T-helper 22 cell (primary cell): Measurements from ENCODE around the gene LSAMP.

Experiments
- DNase-seq: peaks from one replicate; pipeline ENCODE4 v3.0.0-alpha.2; 2020; ENCODE audit warnings: low read depth

LSAMP gene

DNA sequence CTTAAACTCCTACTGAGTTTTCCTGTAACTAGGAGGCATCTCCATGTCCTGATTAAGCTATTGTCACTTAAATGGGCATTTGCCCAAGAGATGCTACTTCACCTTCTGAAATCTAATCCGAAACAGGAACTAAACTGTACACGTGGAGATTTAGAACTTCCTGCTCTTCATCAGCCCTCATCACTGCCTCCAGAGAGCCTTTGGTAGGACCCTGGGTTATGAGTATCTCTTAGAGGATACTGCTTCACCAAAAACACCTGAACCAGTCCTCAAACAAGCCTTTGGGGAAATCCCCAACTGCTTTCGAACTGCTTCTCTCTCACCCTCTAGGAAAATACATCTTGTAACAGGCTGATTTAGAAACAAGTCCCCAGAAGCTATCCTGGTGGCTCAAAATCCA lies 501.7 kb downstream of the LSAMP start:
- no peak for DNase-seq

DNA sequence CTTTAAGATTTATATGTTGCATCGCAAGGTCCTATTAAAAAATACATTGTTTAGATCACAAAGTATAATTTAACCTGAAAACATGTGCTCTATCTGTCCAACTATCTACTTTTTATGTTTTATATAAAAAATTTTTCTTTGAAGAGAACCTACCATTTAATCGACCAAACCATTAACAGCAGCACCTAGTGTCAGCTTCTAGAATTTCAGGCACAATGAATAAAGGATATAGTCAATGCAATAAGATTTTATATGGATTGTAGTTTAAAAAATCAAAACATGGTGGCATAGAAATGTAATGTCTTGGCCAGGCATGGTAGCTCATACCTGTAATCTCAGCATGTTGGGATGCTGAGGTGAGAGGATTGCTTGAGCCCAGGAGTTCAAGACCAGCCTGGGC lies 508.2 kb downstream of the LSAMP start:
- DNase-seq = no peak

DNA sequence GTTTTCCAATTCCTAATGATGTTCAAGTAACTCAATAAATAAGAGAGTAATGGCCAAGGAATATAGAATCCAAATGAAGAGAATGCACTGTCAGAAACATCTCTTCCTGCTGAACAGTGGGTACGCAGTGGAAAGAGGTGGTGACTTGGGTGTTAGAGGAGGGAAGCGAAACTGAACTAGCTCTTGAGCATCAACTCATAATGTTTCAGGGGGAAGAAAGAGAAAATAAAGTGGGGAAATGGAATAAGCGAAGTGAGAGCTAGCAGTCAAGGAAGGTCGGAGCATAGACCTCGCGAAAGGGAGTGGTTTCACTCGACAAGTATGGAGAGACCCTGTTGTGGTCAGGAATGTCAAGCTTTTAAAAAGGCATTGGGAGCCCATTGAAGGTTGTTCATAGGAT lies 512.5 kb downstream of the LSAMP start:
- no peak for DNase-seq

DNA sequence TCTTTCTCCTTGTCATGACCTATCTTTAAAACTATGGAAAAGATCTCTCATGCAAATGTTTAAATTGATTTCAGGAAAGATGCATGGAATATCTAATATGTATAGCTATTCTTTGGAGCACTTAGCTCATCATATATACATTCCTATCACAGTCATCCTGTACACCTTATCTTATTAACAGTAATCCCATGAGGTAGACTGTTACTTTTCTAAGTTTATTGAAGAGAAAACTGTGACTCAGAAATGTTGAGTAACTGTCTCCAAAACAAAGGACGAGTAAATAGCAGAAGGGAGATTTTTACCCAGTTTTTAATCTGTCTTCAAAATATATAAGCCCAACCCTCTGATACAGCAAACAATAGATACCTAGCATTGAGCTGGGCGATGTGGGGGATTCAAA lies 513.7 kb downstream of the LSAMP start:
- no peak for DNase-seq

DNA sequence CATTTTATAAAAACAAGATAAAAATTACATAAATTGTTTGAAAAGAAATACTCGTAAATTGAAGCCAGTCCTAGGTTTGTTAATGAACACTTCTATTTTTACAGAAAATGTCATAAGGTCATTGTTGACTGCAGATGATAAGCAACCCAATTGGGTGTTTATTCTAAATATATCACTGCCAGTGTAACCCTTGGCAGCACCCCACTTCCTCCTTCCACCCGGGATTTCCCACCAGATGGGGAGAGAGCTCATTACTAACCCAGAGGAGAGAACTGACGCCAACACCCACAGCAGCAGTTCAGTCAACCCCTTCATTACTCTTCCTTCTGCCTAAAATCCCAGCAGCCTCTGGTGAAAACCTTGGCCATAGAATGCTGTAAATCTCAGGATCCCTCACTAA lies 514.4 kb downstream of the LSAMP start:
- DNase-seq = no peak

DNA sequence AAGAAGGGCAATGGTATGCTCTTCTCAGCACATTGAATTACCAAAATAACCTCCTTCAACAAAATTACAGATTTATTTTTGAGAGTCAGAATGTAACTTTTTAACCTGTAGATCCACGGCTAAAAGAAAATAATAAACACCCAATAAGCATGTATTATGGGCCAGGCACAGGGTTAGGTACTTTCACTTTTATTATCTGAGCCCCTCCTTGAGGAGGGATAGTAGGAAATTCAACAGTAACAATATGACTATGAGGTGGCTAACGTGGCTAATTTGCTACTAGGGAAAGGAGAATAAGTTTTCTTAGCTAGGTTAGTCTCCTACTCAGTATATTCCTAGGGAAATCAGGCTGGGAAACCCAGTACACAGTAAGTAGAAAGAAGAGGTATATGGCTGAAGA lies 515.1 kb downstream of the LSAMP start:
- no peak for DNase-seq

DNA sequence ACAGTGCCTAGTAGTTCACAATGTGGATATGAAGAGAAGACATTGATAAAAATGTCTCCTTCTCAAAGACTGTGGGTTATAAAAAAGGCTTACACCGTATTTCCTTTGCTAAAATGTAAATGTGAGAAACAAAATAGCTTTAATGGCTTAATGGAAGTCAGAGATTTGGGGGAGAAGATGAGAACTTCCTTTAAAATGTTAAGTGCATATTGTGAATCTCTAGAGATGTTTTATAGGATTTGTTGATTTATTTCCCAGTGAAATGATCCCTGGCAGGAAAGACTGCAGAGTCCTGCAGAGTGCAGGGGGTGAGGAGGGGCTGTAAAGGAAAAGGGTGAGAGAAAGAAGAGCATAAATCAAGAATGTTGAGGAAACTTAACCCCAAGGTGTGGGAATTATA lies 516.9 kb downstream of the LSAMP start:
- DNase-seq = no peak

DNA sequence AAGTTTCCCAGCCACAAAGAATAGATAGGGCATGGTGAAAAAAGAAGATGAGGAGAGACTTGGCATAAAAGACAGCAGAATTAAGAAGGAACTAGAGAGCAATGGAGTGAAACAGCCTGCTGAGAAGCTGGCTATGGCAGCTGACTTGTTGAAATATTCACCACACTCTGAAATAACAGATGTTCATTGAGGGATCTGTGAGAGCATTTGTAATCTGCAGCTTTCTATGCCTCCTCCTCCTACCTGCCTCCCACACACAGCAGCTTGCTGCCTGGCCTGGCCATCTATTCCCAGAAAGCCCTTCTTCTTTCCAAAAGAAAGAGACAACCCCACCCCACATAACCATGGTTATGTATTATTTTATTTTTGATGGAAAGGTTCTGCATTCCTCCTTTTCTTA lies 518.1 kb downstream of the LSAMP start:
- DNase-seq = no peak

DNA sequence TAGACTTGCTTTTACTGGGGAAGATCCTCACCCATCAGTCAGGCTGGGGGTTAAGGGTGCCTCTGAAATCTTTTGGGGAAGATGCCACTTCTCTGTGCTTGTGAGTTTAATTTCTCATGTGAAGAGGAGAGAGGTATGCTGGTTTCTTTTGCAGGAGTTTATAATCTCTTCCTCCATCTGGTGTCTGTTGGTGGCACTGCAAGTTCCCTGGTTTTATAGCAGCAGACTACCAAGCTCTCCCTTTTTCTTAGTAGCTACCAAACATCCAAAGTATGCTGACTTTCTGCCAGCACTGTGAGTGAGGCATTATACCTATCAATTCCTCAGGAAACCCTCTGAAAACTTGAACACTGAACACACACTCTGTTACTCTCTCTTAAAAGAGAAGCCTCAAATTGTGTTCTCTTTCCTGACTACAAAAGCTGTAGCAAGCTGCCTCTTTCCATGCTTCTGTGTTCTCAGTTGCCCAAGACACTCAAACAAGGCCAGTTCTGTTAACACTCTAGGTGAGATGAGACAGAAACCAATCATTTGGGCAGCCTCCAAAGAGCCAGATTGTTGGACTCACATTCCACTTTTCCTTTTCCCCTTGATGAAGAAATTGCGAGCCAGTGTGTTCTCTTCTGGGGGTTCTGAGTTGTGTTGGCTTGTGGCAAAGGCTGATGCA lies 522.5 kb downstream of the LSAMP start:
- DNase-seq = no peak

DNA sequence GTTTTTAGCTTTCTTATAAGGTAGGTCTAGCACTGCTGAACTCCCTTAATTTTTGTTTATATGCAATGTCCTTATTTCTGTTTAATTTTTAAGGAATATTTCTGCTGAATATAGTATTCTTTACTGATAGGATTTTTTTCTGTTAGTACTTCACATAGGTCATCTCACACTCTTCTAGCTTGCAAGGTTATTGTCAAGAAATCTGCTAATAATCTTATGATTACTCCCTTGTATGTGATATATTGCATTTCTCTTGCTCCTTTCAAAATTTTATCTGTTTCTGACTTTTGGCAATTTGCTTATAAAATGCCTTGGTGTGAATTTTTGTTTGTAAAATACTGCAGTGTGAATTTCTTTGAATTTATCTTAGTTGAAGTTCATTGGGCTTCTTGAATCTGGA lies 523.6 kb downstream of the LSAMP start:
- no peak for DNase-seq

DNA sequence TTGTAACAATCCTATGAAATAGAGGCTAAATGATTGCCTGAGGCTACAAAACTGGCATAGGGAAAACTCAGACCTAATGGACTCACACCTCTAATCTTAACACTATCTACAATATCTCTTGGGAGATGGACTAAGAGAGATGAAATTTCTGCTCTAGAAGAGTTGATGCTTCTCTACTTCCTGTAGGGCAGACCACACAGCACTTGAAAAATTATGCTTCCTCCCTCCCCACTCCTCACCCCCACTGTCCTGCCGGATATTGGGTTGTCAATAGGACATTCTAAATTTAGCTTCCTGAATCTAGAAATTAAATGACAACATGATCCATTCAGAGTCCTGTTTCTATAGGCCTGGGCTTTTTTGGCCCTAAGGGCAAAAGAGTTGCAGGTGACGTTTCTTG lies 526.4 kb downstream of the LSAMP start:
- DNase-seq = no peak

DNA sequence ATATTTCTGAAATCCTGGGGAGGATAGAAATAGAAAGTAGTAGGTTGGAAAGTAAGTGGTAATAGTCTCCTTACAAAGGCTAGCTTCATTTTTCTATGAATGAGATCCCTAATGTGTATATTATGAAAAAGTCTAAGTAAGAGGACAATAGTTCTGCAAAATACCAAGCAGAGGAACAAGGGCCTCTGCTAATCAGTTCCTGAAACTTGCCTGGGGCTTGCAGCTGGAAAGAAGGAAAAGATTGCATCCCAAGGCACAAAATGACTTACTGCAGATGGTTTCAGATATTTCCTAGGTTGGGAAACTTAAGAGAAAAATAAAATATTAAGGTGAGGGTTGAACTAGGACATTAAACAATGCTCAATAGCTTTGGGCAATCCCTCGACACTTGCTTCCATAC lies 528.4 kb downstream of the LSAMP start:
- DNase-seq = no peak

DNA sequence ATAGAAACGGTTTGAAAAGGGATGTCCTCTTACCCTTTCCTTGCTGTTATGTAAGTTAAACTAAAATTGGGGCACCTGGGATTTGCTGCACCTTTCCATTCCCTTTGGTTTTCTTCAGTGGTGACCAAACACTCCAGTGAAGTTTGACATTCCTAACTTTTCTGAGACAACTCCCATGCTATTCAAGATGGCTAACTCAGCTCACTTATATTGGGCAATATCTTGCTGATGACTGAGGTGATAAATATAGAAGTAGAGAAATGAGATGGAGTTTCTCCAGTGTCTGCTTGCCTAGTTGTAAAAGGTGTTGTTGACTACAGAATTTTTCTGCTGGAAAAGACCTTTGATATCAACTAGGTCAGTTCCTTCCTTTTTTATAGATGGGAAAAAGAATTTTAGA lies 530.2 kb downstream of the LSAMP start:
- DNase-seq = no peak

DNA sequence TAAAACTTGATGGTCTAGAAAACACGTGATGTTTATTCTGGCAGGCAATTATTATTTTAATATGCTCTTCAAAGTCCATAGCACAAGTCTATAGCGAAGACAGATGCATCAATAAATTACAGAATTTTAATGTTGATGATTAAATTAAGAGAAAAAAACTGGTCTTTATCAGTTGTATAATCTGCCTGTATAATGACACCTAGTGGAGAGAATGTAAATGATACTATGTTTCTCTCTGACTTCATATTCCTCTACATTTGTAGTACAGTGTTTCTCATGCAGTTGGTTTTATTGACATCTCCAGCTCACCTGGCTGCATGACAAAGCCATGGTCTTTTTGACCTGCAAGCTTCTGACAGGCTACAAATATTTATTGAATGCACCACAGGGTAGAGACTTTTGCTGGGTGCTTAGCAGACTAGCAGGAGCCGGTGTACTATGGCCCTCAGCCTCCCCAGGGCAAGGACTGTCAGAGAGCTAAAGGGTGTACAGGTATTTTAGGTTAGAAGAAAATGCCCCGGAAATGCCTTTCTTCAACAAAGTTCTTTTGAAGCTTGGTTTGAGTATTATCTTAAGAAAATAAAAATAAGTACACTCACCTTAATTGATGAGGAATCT lies 532.1 kb downstream of the LSAMP start:
- no peak for DNase-seq

DNA sequence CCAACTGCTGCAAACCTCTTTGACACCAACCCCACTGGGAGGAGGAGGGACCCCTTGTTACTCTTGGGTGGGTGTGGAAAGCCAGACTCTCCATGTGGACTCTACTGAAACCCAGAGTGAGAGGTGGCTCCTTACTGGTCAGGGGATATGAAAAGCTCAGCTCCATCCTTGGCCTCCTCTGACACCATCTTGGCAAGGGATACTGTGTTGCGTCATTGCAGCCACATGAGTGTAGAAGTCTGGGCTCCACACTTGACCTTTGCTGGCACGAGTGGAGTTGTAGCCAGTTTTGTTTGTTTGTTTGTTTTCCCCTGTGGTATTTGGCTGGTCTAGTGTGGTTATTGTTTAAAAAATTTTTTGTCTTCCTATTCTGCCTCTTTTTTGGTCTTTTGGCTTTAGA lies 532.9 kb downstream of the LSAMP start:
- no peak for DNase-seq

DNA sequence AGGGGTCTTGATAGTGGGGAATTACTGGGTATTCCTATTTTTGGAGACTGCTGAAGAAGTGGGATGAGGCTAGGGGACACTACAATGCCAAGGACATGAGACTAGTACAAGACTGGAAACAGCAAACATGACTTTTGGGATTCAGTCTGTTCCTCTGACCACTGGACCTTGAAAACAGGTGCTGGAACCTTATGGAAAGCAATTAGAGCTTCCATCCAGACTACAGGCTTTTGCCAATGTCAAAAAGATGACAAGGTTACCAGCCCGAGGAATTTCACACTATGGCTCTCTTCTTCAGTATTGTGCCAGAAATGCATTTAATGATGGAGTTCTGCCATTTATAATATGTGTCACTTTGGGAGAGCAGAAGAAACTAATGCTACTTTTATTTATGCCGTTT lies 539.4 kb downstream of the LSAMP start:
- DNase-seq = no peak

DNA sequence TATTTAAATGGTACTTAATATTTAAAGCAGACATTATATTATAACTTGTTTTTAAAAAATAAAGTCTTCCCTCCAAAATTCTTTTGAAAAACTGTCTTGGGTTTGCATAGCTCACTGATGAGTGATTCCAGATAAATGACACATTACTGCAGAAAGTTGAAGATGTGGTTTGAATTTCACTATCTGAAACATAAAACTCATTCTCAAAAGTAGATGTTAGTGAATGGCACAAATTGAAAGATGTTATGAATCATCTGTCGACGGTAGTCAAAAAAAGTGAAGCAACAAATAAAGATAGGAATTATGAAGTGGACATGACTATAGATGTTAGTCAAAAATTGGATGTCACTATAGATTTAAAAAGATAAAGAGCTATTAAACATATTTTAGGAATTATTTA lies 541.4 kb downstream of the LSAMP start:
- DNase-seq = no peak

DNA sequence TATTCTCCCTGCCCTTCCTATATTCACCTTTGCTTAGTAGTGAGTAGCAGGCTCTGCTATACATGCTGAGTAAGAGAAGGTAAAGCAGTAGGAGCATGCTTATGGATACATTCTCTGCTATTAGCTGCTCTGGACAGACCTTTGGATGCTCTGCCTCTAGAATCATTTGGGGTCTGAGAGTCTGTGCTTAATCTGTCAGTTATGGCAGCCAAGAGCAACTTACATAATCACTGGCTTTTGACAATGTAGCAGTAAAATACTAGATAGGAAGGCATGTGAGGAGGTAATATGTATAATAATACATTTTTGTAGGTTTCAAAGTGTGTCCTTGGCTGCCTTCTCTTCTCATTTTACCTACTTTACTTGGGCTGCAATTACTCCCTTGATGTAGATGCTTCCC lies 544.3 kb downstream of the LSAMP start:
- no peak for DNase-seq

DNA sequence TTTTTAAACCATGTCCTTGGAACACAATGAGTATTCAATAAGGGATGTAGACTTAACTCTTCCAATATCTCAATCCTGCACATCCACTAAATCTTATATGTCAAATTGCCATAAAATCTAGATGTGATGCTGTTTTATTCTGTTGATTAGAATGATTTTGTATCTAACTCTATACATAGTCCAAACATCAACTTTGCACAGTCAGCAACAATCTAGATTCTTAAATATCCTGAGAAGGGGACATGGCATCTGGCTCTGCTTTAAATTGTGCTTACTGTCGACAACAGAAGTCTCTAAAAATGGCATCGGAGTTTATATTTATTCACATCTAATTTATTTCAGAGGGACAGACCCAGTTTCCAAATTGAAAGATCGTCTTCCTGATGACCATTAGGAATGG lies 545.8 kb downstream of the LSAMP start:
- no peak for DNase-seq

DNA sequence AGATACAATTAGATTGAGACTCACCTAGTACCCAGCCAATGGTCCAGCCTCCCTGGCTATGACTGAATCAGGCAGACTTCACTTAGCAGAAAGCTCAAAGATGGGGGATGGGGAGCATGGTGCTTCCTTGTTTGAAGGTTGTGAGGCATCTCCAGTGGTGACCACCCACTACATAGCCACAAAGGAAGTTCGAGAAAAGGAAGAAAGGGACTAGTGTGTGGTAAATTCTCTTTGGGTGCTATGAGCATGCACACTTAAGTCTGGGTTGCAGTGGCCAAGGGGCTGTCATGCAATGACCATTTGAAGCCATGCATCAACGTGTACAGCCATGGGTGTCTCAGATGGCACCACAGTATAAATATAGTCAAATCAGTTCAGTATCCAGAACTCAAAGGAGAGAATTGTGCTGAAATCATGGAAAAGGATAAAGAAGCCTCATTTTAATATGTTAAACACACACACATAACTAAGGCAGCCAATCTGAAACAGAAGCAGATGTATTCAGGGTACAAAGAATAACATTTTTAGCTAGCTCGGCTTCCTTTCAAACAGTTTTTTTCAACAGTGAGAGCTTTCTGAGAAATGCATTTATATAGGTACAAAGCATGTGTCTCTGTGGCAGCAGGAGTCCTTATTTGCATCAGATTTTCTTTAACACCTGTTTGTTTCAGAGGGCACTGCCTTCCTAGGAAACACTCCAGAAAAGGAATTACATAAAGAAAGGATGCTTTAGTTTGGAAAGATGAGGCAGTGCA lies 546.5 kb downstream of the LSAMP start:
- no peak for DNase-seq

DNA sequence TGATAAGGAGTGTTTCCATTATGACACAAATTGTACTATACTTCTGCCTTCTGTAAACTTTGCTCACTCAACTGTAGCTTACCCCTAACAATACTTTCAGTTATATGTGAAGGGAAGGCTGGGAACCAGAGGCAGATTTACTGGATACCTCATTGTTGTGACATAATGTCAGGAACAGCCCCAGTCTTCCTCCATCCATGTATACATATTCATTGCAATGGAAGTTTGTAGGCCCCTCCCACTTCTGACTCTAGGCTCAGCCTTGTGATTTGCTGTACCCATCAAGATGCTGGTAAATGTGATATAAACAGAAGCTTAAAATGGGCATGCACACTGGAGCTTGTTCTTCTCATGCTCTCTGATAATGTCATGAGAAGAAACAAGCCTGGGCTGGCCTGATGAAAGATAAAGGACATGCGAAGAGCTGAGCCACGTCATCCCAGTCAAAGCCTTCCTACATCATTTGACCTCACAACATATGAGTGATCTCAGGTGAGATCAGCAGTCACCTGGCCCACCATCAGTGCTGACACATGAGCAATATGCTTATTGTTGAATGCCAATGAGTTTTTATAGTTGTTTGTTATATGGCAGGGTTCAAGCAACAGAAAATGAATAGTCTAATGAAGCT lies 554.2 kb downstream of the LSAMP start:
- no peak for DNase-seq

DNA sequence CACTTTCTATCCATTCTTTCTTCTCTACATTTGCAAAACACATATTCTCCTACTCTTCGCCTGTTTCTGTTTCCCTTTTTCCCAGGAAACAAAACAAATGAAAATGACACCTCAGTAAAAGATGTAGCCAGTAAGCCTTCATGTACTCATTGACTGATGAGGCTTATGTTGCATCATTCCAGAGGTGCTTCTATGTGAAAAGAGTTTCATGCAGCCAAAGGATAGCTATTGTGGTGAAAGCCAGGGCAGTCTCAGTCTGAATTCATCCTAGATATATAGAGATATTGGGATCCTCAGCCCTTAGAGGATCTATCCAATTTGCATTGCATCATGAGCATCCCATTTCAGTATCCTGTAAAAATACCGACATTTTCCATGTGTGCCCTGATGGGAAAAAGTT lies 554.7 kb downstream of the LSAMP start:
- no peak for DNase-seq

DNA sequence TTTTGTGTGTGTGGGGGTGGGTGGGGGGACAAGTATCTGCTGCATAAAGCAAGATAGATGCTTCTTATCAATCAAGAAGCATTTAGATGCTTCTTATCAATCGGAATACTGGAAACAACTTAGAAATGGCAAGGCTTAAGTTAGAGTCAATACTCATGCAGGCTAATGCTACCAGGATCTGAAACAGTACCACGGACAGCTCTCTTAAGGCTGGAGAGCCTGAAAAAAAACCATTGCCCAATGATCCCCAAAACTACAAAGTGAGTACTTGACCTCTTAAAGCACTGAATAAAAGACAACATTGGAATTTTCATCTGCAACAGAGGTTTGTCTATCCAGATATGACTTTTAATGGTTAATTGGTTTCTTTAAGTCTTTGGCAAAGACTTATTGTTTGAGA lies 559.7 kb downstream of the LSAMP start:
- DNase-seq = no peak

DNA sequence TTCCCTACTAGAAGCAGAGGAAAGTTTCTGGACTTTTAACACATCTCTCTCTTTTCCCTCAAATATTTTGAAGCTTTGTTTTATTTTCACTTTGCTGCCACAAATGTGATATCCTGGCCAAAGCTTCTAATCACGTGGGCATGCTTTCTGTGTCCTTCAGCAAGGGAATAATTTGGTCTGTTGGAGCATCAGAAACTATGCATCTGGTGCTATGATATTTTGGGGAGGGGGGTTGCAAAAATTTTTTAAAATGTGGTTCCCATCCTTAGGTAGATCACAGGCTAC lies 567.7 kb downstream of the LSAMP start:
- no peak for DNase-seq
